GM18858 (cell line): Measurements from ENCODE around the gene AZU1.
"Not testable (repeated sequence)": the region's sequence is repeated elsewhere in the genome, so short reads cannot be mapped to it uniquely, and the experiment has no call there.

Source experiments
- ATAC-seq: cut with Tn5 transposase; IDR thresholded peaks from one replicate; pipeline ENCODE4 v1.9.1; 2021; ENCODE audit not compliant: unreplicated experiment

Gene AZU1

DNA sequence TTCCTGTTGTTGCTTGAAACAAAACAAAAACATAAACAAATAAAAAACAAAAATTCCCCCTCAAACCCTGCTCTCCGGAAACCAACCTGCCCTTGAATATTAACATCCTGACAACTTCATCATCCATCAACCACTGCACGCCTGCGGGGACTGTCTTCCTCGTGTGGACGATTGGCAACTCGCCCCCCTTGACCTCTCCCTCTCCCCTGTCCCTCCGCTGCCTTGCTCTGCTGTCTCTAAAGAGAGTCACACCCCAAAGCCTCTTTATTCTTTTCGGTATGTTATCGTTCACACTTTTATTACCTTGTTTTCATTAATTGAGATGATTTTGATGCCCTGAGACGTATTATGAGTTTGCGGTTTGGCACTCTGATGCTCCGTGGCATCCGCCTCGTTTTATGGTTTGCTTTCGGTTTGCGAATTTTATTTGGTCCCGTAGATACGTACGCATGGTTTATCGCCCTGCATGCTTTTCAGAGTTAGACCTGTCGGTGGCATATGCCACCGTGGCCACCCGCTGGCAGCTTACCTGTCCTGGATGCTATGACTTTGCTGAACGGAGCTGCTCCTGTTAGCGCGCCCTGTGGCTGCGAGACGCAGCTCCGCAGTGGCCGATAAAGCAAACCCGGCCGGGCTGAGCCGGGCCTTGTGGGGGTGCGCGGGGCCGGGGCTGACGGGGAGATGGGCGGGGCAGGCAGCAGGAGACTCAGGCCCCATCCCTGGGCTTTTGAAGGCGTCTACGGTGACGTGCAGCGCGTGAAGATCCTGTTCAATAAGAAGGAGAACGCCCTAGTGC is 19.8 kb upstream of the AZU1 start:
- no peak for ATAC-seq

DNA sequence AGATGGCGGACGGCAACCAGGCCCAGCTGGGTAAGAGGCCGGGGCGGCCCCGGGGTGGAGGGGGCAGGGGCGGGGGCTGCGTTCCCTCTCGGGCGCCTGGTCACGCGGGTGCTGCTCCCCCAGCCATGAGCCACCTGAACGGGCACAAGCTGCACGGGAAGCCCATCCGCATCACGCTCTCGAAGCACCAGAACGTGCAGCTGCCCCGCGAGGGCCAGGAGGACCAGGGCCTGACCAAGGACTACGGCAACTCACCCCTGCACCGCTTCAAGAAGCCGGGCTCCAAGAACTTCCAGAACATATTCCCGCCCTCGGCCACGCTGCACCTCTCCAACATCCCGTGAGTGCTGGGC is 19.2 kb upstream of the AZU1 start:
- ATAC-seq: no peak

DNA sequence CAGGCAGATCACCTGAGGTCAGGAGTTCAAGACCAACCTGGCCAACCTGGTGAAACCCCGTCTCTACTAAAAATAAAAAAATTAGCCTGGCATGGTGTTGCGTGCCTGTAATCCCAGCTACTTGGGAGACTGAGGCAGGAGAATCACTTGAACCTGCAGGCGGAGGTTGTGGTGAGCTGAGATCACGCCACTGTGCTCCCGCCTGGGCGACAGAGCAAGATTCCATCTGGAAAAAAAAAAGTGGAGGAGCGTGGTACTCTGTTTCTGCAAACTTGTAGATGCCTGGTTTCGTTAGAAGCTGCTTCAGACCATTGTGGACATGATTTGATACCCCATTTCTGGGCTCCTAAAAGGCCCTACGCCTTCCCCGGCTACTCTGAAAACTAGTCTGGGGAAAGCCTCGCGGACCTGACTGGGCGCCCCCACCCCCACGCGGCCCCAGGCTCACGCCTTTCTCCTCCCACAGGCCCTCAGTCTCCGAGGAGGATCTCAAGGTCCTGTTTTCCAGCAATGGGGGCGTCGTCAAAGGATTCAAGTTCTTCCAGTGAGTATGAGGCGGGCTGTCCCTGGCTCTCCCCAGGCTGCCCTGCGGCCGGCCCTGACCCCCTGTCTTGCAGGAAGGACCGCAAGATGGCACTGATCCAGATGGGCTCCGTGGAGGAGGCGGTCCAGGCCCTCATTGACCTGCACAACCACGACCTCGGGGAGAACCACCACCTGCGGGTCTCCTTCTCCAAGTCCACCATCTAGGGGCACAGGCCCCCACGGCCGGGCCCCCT is 17.4 kb upstream of the AZU1 start:
- ATAC-seq: no peak

DNA sequence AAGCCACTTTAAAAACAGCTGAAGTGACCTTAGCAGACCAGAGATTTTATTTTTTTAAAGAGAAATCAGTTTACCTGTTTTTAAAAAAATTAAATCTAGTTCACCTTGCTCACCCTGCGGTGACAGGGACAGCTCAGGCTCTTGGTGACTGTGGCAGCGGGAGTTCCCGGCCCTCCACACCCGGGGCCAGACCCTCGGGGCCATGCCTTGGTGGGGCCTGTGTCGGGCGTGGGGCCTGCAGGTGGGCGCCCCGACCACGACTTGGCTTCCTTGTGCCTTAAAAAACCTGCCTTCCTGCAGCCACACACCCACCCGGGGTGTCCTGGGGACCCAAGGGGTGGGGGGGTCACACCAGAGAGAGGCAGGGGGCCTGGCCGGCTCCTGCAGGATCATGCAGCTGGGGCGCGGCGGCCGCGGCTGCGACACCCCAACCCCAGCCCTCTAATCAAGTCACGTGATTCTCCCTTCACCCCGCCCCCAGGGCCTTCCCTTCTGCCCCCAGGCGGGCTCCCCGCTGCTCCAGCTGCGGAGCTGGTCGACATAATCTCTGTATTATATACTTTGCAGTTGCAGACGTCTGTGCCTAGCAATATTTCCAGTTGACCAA is 16.7 kb upstream of the AZU1 start:
- no peak for ATAC-seq

DNA sequence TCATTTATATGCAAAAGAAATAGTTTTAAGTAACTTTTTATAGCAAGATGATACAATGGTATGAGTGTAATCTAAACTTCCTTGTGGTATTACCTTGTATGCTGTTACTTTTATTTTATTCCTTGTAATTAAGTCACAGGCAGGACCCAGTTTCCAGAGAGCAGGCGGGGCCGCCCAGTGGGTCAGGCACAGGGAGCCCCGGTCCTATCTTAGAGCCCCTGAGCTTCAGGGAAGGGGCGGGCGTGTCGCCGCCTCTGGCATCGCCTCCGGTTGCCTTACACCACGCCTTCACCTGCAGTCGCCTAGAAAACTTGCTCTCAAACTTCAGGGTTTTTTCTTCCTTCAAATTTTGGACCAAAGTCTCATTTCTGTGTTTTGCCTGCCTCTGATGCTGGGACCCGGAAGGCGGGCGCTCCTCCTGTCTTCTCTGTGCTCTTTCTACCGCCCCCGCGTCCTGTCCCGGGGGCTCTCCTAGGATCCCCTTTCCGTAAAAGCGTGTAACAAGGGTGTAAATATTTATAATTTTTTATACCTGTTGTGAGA is 16.1 kb upstream of the AZU1 start:
- no peak for ATAC-seq

DNA sequence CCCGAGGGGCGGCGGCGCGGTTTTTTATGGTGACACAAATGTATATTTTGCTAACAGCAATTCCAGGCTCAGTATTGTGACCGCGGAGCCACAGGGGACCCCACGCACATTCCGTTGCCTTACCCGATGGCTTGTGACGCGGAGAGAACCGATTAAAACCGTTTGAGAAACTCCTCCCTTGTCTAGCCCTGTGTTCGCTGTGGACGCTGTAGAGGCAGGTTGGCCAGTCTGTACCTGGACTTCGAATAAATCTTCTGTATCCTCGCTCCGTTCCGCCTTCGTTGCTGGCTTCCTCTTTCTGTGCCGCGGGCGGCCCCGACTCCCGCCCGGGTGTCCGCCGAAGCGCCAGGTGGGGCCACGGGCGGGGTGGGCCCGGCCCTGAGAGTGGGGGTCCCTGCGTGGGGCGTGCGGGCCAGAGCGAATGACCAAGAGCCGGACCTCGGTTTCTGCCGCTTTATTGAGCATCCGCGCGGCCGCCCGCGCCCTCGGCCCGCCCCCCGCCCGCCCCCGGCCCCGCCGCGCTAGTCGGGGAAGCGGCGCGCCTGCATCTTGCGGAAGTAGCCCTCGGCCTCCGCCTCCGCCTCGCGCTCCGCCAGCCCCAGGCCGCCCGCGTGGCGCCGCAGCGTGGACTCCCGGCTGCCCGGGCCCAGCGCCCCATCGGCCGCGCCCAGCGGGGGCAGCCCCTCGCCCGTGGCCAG is 15.4 kb upstream of the AZU1 start:
- no peak for ATAC-seq

DNA sequence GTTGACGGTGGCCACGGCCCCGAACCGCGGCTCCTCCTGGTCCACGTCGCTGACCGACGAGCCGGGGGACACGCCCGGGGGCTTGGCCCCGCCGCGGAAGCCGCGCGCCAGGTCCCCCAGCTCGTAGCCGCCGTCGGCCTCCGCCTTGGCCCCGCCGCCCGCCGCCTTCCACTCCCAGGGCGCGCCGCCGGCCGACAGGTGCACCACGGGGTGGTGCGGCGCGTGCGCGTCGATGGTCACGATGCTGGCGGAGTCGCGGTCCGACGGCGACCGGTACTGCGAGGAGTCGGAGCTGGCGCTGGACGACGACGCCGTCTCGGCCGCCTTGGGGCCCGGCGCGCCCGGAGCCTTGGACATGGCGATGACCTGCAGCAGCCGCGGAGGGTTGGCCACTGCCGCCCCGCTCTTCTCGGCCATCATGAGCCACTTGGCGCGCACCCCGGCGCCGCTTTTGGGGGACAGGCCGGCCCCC is 14.9 kb upstream of the AZU1 start:
- no peak for ATAC-seq

DNA sequence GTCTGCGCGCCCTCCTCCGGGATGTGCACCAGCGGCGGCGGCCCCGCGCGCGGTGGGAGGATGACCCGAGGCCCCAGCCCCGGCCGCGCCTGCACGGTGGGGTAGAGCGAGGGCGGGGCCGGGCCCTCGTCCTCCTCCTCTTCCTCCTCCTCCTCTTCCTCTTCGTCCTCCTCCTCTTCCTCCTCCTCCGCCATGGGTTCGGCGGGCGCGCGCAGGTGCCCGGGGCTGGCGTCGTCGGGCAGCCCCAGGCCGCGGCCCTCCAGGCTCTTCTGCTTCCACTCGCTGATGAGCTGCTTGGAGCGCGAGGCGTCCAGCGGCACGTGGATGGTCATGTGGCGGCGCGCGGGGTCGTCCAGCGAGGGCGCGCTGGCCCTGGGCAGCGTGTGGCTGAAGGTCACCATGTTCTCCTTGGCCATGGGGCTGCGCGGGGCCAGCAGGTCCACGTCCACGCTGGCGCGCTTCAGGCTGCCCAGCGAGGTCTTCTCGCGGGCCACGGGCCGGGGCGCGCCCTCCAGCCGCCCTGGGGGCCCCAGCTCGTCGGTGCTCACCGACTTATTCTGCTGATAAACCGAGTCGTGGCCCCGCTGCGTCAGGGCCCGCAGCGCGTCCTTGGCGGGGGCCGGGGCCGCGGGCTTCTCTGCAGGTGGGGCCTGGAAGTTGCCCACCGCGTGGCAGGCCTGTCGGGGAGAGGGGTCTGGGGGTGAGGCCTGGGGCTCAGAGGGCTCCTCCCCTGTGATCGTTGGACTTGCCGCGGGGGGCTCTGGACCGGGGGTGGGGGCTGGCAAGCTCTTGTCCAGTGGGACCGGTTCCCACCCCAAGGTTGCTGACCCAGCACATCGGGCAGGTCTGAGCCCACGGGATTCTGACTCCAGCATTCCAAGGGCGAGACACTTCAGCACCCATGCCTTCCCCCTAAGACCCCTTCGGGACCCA is 14.2 kb upstream of the AZU1 start:
- no peak for ATAC-seq

DNA sequence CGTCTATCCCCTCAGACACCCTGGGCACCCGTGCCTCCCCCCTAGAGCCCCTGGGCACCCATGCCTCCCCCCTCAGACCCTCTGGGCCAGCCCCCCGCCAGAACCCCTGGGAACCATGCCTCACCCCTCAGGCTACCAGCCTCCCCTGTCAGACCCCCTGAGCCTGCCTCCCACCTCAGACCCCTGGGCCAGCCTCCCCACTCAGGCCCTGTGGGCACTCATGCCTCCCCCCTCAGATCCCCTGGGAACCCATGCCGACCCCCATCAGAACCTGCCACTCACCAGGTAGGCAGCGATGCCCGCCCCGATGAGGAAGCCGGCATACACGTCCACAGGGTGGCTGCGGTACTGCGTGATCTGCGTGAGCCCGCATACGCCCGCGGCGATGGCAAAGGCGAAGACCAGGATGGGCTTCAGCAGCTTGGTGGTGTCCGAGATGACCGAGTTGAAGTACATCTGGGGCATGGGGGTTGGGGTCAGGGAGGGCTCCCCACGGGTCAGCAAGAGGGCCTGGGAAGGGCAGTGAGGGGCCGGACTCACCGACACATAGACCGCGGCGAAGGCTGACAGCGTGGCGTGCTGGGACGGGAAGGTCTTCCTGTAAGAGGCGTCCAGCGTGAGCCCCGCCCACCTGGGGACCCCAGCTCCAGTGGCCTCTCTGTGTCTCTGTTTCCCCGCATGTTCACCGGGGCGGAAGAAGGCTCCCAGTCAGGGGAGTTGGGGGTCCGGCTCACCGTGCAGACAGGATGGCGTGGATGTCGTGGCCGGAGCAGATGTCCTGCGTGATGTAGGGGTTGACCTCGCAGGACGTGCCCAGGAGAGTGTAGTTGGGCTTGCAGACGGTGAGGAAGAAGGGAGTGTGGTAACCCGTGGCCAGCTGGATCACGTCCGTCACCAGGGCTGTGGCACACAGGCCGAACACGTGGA is 13.2 kb upstream of the AZU1 start:
- ATAC-seq: no peak

DNA sequence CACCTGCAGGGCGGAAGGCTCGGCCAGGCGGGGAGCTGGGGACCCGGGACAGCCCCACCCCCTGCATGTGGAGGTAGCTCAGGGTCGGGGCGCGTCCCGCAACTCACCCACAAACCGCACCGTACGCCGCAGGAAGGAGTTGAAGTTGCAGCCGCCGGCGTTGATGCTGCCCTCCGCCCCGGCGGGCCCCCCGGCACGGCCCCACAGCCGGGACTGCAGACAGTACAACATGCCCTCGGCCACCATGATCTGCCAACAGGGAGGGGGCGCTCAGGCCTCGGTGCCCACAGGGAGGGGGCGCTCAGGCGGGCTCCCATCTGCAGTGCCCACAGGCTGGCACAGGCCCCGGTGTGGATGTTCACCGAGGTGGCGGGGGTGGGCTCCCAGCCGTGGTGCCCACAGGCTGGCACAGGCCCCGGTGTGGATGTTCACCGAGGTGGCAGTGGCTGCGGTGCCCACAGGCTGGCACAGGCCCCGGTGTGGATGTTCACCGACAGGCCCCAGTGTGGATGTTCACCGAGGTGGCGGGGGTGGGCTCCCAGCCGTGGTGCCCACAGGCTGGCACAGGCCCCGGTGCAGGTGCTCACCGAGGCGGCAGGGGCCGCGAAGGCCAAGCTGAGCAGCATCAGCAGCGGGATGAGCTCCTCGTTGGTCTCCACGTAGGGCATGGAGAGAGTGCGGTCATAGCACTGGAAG is 12.4 kb upstream of the AZU1 start:
- ATAC-seq: no peak

DNA sequence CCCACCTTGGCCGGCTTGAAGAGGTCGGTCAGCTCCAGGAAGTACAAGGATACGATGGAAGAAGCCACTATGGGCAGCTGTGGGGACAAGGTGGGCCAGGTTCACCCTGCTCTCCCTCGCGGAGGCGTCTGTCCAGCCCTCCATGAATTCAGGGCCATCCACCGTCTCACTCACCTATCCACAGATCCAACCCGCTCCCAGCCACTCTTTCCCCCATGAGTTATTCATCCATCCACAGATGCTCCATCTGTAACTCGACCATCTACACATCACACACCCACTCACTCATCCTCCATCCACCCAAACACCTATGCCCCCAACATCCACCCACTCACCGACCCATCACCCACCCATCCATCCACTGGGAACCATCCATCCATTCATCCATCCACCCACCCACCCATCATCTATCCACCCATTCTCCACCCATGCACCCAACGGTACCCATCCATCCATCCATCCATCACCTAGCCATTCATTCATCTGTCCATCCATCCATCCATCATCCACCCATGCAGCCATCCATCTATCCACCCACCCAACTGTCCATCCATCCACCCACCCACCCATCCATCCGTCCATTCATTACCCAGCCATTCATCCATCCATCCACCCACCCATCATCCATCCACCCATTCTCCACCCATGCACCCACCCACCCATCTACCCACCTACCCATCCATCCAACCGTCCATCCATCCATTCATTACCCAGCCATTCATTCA is 11.7 kb upstream of the AZU1 start:
- no peak for ATAC-seq

DNA sequence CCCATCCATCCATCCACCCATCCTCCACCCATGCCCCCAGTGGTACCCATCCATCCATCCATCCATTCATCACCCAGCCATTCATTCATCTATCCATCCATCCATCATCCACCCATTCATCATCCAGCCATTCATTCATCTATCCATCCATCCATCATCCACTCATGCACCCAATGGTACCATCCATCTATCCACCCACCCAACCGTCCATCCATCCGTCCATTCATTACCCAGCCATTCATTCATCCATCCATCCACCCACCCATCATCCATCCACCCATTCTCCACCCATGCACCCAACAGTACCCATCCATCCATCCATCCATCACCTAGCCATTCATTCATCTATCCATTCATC is 11.2 kb upstream of the AZU1 start:
- no peak for ATAC-seq

DNA sequence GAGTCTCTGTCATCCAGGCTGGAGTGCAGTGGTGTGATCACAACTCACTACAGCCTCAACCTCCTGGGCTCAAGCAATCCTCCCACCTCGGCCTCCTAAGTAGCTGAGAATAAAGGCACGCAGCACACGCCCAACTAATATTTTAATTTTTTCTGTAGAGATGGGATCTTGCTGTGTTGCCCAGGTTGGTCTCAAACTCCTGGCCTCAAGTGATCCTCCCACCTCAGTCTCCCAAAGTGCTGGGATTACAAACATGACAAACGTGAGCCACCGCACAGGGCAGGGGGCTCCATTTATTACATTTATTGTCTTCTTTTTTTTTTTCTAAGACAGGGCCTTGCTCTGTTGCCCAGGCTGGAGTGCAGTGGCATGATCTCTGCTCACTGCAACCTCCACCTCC is 7.4 kb upstream of the AZU1 start:
- ATAC-seq: not testable (repeated sequence)

DNA sequence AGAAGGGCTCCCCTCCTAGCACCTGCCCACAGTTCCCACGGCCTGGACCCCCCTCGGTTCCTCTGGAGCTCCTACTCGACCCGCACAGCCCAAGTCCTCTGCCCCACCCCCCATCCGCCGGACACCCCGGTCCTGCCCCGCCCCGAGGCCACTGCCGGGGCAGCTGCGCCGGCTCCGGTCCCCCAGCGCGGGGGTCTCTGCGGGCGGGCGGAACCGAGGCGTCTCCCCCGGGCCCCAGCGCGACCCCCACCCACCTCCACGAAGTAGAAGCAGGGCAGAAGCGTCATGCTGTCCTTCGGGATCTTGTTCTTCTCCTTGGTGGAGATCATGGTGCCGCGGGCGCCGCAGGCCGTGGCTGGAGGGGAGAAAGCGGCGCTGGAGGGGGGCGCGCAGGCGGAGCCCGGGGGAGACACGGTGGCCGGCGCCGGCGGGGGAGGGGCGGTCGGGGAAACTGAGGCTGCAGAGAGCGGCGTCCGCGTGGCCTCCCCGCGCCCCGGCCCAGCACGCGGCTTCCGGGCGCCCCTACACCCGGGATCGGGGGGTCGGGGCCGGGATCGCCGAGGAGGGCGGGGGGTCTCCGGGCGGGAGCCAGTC is 6.3 kb upstream of the AZU1 start:
- no peak for ATAC-seq

DNA sequence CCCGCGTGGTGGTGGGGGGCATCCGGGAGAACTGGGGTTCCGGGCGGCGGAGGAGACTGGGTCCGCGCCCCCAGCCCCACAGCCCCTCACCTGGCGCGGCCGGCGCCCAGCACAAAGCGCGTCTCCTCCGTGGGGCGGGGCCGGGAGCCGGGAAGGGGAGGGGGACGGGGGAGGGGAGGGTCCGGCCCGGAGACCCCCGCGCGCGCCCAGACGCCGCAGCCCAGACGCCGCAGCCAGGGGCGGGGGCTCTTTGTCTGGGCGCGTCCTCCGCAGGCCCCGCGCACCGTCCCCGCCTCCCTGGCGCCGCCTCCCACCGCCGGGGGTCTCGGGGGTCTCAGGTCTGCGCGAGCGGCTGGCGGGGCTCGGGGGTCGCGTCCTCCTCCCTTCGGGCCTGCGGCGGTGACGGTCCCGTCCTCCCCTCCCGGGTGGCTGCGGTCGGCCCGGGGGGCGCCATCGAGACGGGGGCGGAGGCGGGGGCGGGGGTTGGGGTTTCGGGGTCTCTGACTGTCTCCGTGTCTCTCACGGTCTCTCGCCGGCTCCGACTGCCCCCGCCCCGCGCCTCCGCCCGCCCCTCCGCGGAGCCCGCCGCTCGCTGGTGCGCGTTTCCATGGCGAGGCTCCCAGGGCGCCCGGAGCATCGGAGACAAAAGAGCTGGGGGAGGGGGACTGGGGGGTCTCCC is 5.7 kb upstream of the AZU1 start, which contains the start of gene PLPPR3:
Gene PLPPR3 (minus strand): TSS at position 131 of the 679 bp plus-strand sequence. CDS start 396 bp downstream, outside the sequence.
- no peak for ATAC-seq

DNA sequence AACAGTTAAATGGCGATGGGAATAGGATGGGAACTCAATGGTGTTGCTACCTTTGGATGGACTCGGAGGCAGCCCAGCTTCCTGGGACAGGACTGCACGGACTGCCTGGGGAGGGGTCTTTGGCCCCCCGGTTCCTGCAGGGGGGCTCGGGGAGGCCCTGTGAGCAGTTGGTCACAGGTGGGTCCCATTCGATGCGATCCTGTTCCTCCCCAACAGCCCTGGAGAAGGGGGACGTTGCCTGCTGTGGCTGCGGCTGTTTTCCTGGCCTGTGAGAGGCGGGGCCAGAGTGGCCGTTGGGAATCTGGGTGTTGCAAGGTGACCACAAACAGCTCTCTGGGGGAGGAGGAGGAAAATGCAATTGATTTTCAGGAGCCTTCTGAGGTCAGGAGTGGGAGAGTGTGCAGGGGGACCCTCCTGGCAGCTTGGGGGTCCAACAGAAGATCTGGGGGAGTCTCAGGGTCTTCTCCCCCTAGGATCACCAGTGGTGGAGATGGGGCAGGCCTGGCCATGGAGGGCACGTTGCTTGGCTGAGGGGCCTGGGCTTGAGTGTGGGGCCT is 4.0 kb upstream of the AZU1 start:
- ATAC-seq: no peak
